Common myeloid progenitor, CD34-positive (primary cell): ENCODE data around the gene PARVA.
A peak's percentile ranks its signal among the peaks of the same experiment; 100 is the strongest.

Experiments
- CTCF ChIA-PET: fragments of 350-600 bp; sonication (Branson Sonifier 250); formaldehyde crosslinking; loops from one replicate; lab custom pipeline; 2021; ENCODE audit warnings: antibody characterized with exemption; lab: Charles Lee
- POLR2A ChIA-PET: fragments of 350-600 bp; sonication (Branson Sonifier 250); formaldehyde crosslinking; loops from one replicate; lab custom pipeline; 2021; ENCODE audit warnings: antibody characterized with exemption; lab: Charles Lee
- DNase-seq, 3 donors: peaks; one replicate each; pipeline versions ENCODE4 v3.0.0 to v3.0.0-alpha.2; 2013
- H3K27ac ChIP-seq, 2 experiments: 1 replicate in 1 of 2; 2 replicates in 1 of 2; pipeline ENCODE4 v1.7.0; 2013; ENCODE audit warnings: inconsistent platforms in 2 of 2, low read length in 2 of 2, mild to moderate bottlenecking in 2 of 2, low read depth in 1 of 2, moderate library complexity in 1 of 2; ENCODE audit not compliant: severe bottlenecking in 2 of 2, insufficient read depth in 1 of 2, poor library complexity in 1 of 2
- H3K27me3 ChIP-seq, 5 experiments: replicated peaks in 2 of 5; 1 replicate in 3 of 5; 2 replicates in 2 of 5; pipeline versions ENCODE4 v1.6.1 to v1.7.0; 2013; ENCODE audit warnings: low read length in 4 of 5, mild to moderate bottlenecking in 2 of 5, moderate library complexity in 2 of 5, inconsistent platforms in 1 of 5; ENCODE audit not compliant: insufficient read depth in 5 of 5, control insufficient read depth in 4 of 5
- H3K36me3 ChIP-seq, 4 experiments: 1 replicate in 2 of 4; 2 replicates in 2 of 4; pipeline versions ENCODE4 v1.6.1 to v1.7.0; 2013; ENCODE audit warnings: low read length in 3 of 4, control low read depth in 1 of 4, mild to moderate bottlenecking in 1 of 4; ENCODE audit not compliant: control insufficient read depth in 4 of 4, insufficient read depth in 4 of 4
- H3K4me1 ChIP-seq, 4 experiments: 1 replicate in 3 of 4; 2 replicates in 1 of 4; pipeline versions ENCODE4 v1.6.1 to v1.7.1; 2013; ENCODE audit warnings: low read length in 3 of 4, mild to moderate bottlenecking in 3 of 4, control low read depth in 1 of 4, inconsistent platforms in 1 of 4, moderate library complexity in 1 of 4; ENCODE audit not compliant: control insufficient read depth in 4 of 4, insufficient read depth in 4 of 4; ENCODE audit errors: control extremely low read depth in 1 of 4
- H3K4me3 ChIP-seq, 7 experiments: 1 replicate in 4 of 7; 2 replicates in 3 of 7; pipeline versions ENCODE4 v1.5.1 to v1.7.0; 2013; ENCODE audit warnings: mild to moderate bottlenecking in 7 of 7, low read length in 6 of 7, moderate library complexity in 6 of 7, inconsistent platforms in 2 of 7, low read depth in 2 of 7, control low read depth in 1 of 7; ENCODE audit not compliant: insufficient read depth in 4 of 7, control insufficient read depth in 1 of 7; ENCODE audit errors: extremely low read depth in 1 of 7
- H3K9me3 ChIP-seq, 5 experiments: 1 replicate in 4 of 5; 2 replicates in 1 of 5; pipeline versions ENCODE4 v1.6.1 to v1.7.1; 2013; ENCODE audit warnings: low read length in 4 of 5, mild to moderate bottlenecking in 2 of 5, inconsistent platforms in 1 of 5, low read depth in 1 of 5, moderate library complexity in 1 of 5; ENCODE audit not compliant: control insufficient read depth in 4 of 5, insufficient read depth in 2 of 5; ENCODE audit errors: control extremely low read depth in 1 of 5
- WGBS: methylation state at CpG from one replicate; pipeline ENCODE4 v1.1.5; 2013; ENCODE audit not compliant: insufficient coverage; 5-methylcytosine and 5-hydroxymethylcytosine counted together

PARVA gene

GRCh38 chr11:12376259-12377081 lies 901 bp upstream of the PARVA start:
- no peak overlapping the region for H3K27ac ChIP-seq
- H3K9me3 ChIP-seq, result peaks cover 0 to 4% (median 0%) of the 10 kb centered on the region in 5 experiments
- H3K36me3 ChIP-seq, result no peaks in the 10 kb centered on the region
- 56% methylated on average over 13 of the region's 14 CpGs for WGBS
- ChIA-PET POLR2A (interaction anchor here (1.1 kb wide), 1 partner anchor 69 kb away, joined by 3 read pairs; no protein-coding TSS in a partner anchor), CTCF (interaction anchor here (0.7 to 1.3 kb wide), 4 partner anchors 11 to 514 kb away, joined by 3 to 4 read pairs (median 3); no protein-coding TSS in a partner anchor)
- H3K4me1 ChIP-seq, result peaks cover 0 to 15% (median 6%) of the 10 kb centered on the region in 4 experiments
- peaks cover 23 to 75% (median 32%) of the 10 kb centered on the region in 5 experiments for H3K27me3 ChIP-seq
- DNase-seq, result no peak
- no peak overlapping the region for H3K4me3 ChIP-seq

GRCh38 chr11:12377824-12378593 lies 638 bp downstream of the PARVA start:
- Histone ChIP-seq H3K27me3 (peaks cover 23 to 75% (median 35%) of the 10 kb centered on the region in 5 experiments), H3K9me3 (peaks cover 0 to 4% (median 0%) of the 10 kb centered on the region in 5 experiments), H3K36me3 (no peaks in the 10 kb centered on the region), H3K4me3 (peak overlapping the region in 6 of 7 experiments; percentile 8 to 66 (median 48)), H3K27ac (no peak overlapping the region), H3K4me1 (peaks cover 0 to 15% (median 6%) of the 10 kb centered on the region in 4 experiments)
- peak in 1 of 3 donors; percentile 8 for DNase-seq
- WGBS, result 3% methylated on average over 51 of the region's 76 CpGs
- ChIA-PET POLR2A (interaction anchor here (1.1 kb wide), 1 partner anchor 71 kb away, joined by 3 read pairs; no protein-coding TSS in a partner anchor), CTCF (no interaction called here)

GRCh38 chr11:12380565-12381325 lies 3.4 kb downstream of the PARVA start:
- H3K9me3 ChIP-seq, result peaks cover 0 to 4% (median 0%) of the 10 kb centered on the region in 5 experiments
- CTCF ChIA-PET, result interaction anchor here (1.0 kb wide), 1 partner anchor 31 kb away, joined by 3 read pairs; no protein-coding TSS in a partner anchor
- H3K4me3 ChIP-seq, result no peak overlapping the region
- DNase-seq, result no peak
- H3K4me1 ChIP-seq, result peaks cover 0 to 15% (median 6%) of the 10 kb centered on the region in 4 experiments
- no peak overlapping the region for H3K27ac ChIP-seq
- H3K27me3 ChIP-seq, result peaks cover 22 to 68% (median 28%) of the 10 kb centered on the region in 5 experiments
- POLR2A ChIA-PET, result no interaction called here
- no peaks in the 10 kb centered on the region for H3K36me3 ChIP-seq
- 94% methylated on average over 7 of the region's 9 CpGs for WGBS

- no peaks in the 10 kb centered on the region for H3K9me3 ChIP-seq
- 96% methylated on average over 9 of the region's 9 CpGs for WGBS
- no peak overlapping the region for H3K4me3 ChIP-seq
- H3K27ac ChIP-seq, result no peak overlapping the region
- DNase-seq, result no peak
- CTCF ChIA-PET, result no interaction called here
- H3K36me3 ChIP-seq, result no peaks in the 10 kb centered on the region
- H3K4me1 ChIP-seq, result peaks cover 0 to 14% (median 6%) of the 10 kb centered on the region in 4 experiments
- peaks cover 17 to 56% (median 22%) of the 10 kb centered on the region in 5 experiments for H3K27me3 ChIP-seq
- POLR2A ChIA-PET, result no interaction called here
Observed at GRCh38 chr11:12381875-12382274, 4.5 kb downstream of the PARVA start.

- DNase-seq, result no peak
- Histone ChIP-seq H3K9me3 (no peaks in the 10 kb centered on the region), H3K27ac (no peak overlapping the region), H3K4me1 (peaks cover 0 to 8% (median 4%) of the 10 kb centered on the region in 4 experiments), H3K4me3 (no peak overlapping the region), H3K27me3 (peaks cover 15 to 50% (median 25%) of the 10 kb centered on the region in 5 experiments), H3K36me3 (no peaks in the 10 kb centered on the region)
- ChIA-PET POLR2A (no interaction called here), CTCF (no interaction called here)
- WGBS, result no CpG with 5 or more reads among the region's 1 CpG
Observed at GRCh38 chr11:12382451-12382850, 5.1 kb downstream of the PARVA start.

- Histone ChIP-seq H3K4me3 (no peak overlapping the region), H3K4me1 (no peaks in the 10 kb centered on the region), H3K27me3 (peaks cover 3 to 24% (median 20%) of the 10 kb centered on the region in 5 experiments), H3K9me3 (no peaks in the 10 kb centered on the region), H3K27ac (no peak overlapping the region), H3K36me3 (no peaks in the 10 kb centered on the region)
- ChIA-PET POLR2A (no interaction called here), CTCF (no interaction called here)
- 100% methylated on average over 1 of the region's 1 CpG for WGBS
- DNase-seq, result no peak
Observed at GRCh38 chr11:12386309-12386708, 8.9 kb downstream of the PARVA start.
